Activated CD4-positive, alpha-beta T cell treated with anti-CD3 and anti-CD28 coated beads for 1 hour (primary cell): ENCODE results near the gene ICAM3.
A peak's percentile ranks its signal among the peaks of the same experiment; 100 is the strongest.

Experiments
- DNase-seq: peaks from one replicate; pipeline ENCODE4 v3.0.0-alpha.2; 2020

Gene ICAM3

GRCh38 chr19:10317857-10318462 lies 21.5 kb downstream of the ICAM3 start:
- DNase-seq: no peak

- no peak for DNase-seq
Observed at GRCh38 chr19:10317045-10317856, 22.2 kb downstream of the ICAM3 start.

DNA sequence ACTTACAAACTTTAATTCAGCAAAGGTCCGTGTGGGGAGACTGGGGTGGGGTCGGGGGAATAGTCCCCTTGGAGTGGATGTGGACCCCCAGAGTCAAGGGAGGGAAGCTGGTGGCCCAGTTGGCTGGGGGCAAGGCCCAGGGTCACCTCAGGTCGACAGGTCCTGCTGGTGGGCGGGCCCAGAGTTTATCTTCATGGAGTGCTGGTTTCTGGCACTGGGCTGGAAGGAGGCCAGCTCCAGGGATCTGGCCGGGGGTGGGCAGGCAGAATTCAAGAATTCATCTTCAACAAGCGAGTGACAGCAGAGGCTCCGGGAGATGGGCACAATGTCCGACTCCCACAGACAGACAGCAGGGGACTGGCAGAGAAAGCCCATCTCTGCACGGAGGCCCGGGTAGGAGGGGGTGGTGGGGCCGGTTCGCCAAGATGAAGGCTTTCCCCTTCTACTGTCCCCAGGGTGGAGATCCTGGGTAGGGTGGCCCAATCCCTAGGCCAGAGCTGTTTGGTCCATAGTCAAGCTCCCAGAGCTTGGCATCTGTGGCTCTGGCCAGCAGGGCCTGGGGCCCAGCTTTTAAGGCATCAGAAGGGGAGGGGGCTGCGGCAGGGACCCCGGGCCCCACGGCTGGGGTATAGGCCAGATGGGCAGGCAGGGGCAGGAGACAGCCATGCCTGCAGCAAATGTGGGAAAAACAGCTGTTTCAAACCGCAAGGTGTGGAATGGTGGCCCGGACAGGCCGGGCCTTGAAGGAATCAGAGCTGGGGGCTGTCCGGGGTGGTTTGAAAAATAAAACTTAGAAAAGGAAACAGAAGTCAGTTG lies 23.0 kb downstream of the ICAM3 start:
- no peak for DNase-seq

DNA sequence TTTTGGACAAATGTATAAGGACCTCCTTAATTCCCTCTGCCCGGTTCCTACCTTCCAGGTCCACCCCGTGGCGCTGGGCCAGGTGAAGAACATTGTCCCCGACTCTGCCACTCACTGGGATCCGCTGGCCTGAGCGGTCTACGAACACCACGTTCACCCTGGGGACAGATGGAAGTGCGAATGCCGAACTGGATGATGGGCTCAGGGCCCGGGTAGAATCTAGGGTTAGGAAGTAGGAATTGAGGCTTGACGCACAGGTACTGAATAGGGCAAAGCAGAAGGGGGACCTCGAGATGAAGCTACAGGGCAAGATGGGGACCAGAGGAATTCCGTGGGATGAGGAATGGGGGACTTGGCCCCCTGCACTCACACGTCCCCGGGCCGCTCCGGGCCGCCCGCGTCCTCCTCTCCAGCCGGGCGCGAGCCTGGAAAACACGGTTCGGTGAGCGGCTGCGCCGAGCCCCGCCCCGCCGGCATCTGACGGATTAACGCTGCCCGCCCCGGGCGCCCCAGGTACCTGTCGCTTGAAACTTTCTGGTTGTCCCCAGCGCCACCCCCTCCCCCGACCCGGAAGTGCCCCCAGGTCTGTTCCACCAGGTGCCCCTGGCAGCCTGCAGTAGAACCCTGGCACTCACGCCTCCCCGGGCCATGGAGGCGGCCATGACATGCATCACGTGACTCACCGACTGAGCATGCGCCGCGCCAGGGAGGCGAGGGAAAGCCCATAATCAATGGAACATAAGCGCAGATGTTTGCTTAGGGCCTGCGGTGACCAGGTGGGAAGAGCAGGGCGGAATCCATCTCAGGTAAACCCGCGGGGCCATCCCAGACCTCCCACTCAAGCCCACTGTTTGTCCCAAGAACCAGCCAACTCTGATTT lies 23.8 kb downstream of the ICAM3 start, which contains the start of gene FDX2:
FDX2 (minus strand) TSS at position 681 of the 880 bp plus-strand sequence; CDS start at position 662, 19 bp downstream.
- DNase-seq: peak; percentile 87

DNA sequence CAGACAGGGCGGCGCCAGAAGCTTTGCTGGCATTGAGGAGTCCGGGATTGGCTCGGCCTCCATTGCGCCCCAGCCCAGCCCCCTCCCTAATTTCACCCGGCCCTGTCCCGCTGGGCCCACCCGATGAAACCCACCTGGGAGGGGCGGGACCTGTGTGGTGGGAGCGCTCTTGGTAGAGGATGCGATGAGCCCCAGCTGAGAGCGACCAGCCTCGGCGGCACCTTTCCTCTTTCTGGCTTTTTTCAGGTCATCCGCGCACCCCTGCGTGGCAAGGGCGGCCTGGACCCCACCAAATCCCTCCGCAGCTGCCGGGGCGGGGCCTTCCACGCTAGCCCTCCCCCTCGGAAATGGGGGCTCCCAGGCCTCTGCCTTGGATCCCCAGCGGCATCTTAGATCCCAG lies 30.0 kb downstream of the ICAM3 start, which contains the start of gene ZGLP1:
ZGLP1 (minus strand) TSS at position 393 of the 400 bp plus-strand sequence.
- no peak for DNase-seq

DNA sequence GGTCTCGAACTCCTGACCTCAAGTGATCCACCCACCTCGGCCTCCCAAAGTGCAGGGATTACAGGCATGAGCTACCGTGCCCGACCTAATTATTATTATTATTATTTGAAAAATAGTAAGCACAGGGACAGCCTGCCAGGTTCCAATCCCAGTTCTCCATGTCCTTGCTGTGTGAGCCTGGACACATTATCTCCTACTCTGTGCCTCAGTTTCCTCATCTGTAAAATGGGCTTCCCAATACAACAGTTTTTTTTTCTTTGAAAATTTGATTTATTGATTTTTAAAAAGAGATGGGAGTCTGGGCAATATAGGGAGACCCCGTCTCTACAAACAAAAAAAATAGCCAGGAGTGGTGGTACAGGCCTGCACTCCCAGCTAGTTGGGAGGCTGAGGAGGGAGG lies 33.1 kb downstream of the ICAM3 start:
- no peak for DNase-seq

GRCh38 chr19:10305139-10305806 lies 34.2 kb downstream of the ICAM3 start:
- DNase-seq: no peak

DNA sequence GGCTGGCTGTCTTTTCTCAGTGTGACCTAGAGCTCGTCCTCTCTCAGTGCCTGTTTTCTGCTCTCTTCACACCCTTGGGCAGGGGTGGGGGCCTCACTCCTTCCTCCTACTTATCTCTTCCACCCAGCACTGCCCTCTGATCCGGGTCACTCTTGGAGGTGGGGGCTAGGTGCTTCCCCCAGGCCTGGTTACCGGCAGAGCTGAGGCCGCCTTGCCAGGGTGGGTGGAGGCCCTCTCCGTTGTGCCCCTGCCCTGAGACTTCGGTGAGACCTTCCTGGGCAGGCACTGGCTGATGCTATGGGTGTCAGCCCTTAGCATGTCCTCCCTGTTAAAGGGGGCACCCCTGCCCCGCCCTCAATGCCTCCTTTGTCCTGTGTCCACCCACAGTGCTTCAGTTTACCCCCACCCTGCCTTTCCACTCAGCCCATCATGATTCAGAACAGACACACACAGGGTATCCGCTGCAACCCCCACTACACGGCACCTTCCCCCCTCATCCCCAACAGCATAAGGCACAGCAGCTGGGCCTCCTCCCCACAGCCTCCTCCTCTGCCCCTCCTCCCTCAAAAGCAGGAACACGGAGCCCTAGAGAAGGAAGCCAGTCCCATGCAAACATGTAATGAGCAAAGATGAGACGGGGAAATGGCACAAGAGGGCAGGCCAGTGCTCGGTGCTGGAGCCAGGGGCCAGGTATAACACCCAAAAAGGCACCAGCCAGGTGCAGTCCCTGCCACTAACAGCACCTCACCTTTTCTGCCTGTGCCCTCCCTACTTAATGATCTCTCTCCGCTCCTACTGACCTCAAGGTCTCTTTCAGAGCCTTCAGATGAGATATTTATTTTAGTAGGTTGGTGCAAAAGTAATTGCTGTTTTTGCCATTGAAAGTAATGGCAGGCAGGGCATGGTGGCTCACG lies 39.6 kb downstream of the ICAM3 start:
- no peak for DNase-seq

DNA sequence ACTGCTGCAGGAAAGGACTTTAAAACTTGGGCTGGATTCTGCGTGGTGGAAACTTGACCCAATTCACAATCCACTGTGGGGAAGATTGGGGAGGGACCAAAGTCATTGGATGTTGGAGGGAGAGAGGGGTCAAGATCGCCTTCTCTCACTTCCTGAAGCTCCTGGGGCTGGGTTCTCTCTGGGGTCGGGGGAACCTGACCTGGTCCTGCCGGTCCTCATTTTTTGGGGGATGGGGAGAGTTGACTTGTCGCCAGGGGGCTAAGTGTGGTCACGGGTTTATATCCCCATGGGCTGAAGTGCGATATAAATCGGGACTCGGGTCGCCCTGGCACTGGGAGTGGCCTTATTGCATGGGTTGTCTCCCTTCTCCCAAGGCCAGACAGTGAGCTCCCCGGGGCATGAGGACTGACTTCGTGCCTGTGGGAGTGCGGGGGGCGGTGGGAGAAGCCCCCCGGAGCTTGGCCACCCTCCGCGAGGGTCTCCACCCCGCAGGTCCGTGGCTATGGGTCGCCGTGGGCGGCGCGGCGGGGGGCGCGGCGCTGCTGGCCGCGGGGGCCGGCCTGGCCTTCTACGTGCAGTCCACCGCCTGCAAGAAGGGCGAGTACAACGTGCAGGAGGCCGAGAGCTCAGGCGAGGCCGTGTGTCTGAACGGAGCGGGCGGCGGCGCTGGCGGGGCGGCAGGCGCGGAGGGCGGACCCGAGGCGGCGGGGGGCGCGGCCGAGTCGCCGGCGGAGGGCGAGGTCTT lies 43.4 kb downstream of the ICAM3 start:
- no peak for DNase-seq

DNA sequence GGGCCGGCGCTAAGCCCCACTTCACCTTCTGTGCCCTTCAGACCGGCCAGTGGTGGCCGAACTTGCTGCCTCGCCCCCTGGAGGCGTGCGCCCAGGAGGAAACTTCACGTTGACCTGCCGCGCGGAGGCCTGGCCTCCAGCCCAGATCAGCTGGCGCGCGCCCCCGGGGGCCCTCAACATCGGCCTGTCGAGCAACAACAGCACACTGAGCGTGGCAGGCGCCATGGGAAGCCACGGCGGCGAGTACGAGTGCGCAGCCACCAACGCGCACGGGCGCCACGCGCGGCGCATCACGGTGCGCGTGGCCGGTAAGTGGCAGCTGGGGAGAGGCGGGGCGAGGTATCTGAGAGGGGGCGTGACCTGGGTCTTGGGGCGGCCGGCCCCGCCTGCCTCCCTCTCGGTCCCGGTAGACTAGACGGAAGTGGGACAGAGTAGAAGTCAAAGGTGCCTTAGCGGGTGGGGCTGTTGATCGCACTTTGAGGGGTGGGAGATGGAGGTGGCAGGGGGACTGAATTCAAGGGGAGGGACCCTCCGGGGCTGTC lies 44.0 kb downstream of the ICAM3 start:
- DNase-seq: peak; percentile 52

DNA sequence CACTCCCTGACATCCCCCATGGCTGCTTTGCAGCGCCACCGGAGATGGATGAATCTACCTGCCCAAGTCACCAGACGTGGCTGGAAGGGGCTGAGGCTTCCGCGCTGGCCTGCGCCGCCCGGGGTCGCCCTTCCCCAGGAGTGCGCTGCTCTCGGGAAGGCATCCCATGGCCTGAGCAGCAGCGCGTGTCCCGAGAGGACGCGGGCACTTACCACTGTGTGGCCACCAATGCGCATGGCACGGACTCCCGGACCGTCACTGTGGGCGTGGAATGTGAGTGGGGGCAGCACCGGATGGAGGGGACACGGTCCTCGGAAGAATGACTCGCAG lies 45.1 kb downstream of the ICAM3 start:
- DNase-seq: no peak

DNA sequence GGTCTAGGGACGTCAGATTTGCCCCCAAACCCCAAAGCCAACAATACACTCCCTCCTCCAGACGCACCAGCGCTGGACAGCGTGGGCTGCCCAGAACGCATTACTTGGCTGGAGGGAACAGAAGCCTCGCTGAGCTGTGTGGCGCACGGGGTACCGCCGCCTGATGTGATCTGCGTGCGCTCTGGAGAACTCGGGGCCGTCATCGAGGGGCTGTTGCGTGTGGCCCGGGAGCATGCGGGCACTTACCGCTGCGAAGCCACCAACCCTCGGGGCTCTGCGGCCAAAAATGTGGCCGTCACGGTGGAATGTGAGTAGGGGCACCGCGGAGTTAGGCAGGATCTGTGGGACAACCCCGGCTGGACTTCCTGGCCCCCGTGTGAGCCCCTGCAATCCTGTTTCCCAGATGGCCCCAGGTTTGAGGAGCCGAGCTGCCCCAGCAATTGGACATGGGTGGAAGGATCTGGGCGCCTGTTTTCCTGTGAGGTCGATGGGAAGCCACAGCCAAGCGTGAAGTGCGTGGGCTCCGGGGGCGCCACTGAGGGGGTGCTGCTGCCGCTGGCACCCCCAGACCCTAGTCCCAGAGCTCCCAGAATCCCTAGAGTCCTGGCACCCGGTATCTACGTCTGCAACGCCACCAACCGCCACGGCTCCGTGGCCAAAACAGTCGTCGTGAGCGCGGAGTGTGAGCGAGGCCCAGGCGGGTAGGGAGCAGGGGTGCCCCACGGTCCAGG lies 45.6 kb downstream of the ICAM3 start:
- DNase-seq: no peak

- DNase-seq: no peak
Observed at GRCh38 chr19:10292789-10293636, 46.4 kb downstream of the ICAM3 start.

- DNase-seq: no peak
Observed at GRCh38 chr19:10292206-10292788, 47.1 kb downstream of the ICAM3 start.

DNA sequence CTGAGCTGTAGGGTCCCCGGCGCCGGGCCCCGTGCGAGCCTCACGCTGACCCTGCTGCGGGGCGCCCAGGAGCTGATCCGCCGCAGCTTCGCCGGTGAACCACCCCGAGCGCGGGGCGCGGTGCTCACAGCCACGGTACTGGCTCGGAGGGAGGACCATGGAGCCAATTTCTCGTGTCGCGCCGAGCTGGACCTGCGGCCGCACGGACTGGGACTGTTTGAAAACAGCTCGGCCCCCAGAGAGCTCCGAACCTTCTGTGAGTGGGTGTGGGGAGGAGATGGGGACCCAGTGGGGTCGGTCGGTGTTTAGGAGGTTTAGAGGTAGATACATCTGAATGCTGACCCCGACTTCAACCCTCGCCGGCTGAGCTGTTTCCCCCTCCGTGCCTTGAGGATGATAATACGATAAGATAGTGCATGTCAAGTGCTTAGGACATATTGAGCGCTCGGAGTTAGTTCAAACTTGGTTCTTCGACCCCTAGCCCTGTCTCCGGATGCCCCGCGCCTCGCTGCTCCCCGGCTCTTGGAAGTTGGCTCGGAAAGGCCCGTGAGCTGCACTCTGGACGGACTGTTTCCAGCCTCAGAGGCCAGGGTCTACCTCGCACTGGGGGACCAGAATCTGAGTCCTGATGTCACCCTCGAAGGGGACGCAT lies 47.7 kb downstream of the ICAM3 start:
- no peak for DNase-seq

DNA sequence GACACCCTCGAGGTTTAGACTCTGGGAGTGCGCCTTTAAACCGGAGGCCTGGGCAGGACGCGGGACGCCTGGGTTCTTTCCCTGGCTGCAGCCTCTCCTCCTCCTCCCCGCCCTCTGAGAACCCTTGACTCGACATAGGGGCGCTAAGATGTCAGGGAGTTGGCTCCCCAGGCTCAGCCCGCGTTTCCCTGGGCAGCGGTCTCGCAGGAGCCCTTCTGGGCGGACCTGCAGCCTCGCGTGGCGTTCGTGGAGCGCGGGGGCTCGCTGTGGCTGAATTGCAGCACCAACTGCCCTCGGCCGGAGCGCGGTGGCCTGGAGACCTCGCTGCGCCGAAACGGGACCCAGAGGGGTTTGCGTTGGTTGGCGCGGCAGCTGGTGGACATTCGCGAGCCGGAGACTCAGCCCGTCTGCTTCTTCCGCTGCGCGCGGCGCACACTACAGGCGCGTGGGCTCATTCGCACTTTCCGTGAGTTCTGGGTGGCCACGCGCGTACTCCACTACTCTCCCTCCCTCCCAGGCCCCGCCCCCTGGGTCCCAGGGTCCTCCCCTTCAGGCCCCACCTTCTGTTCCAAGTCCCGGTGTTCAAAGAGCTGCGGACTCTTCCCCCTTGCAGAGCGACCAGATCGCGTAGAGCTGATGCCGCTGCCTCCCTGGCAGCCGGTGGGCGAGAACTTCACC lies 48.4 kb downstream of the ICAM3 start:
- peak; percentile 26 for DNase-seq
